Kidney epithelial cell (primary cell): Measurements from ENCODE around the gene CDKN2AIPNL. TPM values are rescaled to one million over a fixed set of nuclear protein-coding genes. Genes with fewer than 3 reads are reported as not detected.

Experiments used
- DNase-seq: peaks from one replicate; pipeline ENCODE4 v3.0.0-alpha.2; 2010; ENCODE audit warnings: low read depth
- H3K27me3 ChIP-seq: 2 replicates; pipeline ENCODE4 v1.6.0; 2011; ENCODE audit warnings: low read length; ENCODE audit not compliant: control insufficient read depth, insufficient read depth
- H3K36me3 ChIP-seq: 2 replicates; pipeline ENCODE4 v1.5.1; 2011; ENCODE audit warnings: low read length; ENCODE audit not compliant: control insufficient read depth, insufficient read depth
- H3K4me3 ChIP-seq: 2 replicates; pipeline ENCODE4 v1.5.1; 2011; ENCODE audit warnings: low read depth, mild to moderate bottlenecking, control low read depth, low read length
- CTCF ChIP-seq: IDR thresholded peaks from 2 replicates; pipeline ENCODE4 v1.5.1; 2011; ENCODE audit warnings: mild to moderate bottlenecking, moderate library complexity, low read length, control low read depth, inconsistent platforms; ENCODE audit not compliant: insufficient read depth, poor library complexity, severe bottlenecking
- total RNA-seq: library from RNA; depleted of rRNA; stranded (reverse); fragments of >200 nt; gene quantifications from 2 replicates; pipeline ENCODE4 v1.2.3, GENCODE V29; 2015

Gene CDKN2AIPNL
- total RNA-seq, 1 donor from 2014 or later = 28.3 TPM

GRCh38 chr5:134457801-134458200, 46.1 kb upstream of the CDKN2AIPNL start:
- Histone ChIP-seq H3K4me3 (no peak overlapping the region), H3K36me3 (no peaks in the 10 kb centered on the region), H3K27me3 (no peaks in the 10 kb centered on the region)
- TF ChIP-seq CTCF = no peak
- DNase-seq = no peak

DNA sequence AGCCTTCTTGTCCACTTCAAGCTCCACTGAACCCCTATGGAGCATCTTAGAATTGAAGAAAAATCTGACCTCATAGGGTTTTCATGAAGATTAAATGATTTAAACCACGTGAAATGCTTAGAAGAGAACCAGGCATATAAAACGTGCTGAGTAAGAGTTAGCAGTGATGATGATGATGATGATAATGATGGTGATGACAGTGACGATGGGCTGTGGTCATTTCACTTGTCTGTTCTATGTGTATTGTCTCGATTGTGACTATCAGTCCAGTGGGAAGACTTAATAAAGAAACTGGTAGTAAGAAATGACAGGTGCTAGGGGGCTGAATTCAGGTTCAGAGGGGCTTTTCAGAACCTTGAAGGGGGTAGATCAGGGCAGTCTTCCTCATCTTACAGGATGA, 45.1 kb upstream of the CDKN2AIPNL start:
- Histone ChIP-seq H3K4me3 (no peak overlapping the region), H3K27me3 (no peaks in the 10 kb centered on the region), H3K36me3 (no peaks in the 10 kb centered on the region)
- DNase-seq = no peak
- no peak for TF ChIP-seq CTCF

- DNase-seq = no peak
- no peak for TF ChIP-seq CTCF
- no peaks in the 10 kb centered on the region for H3K27me3 ChIP-seq
- H3K4me3 ChIP-seq = no peak overlapping the region
- H3K36me3 ChIP-seq = no peaks in the 10 kb centered on the region
These were observed 43.8 kb upstream of the CDKN2AIPNL start for GRCh38 chr5:134455466-134455865.

GRCh38 chr5:134453016-134453415, 41.3 kb upstream of the CDKN2AIPNL start:
- no peak for TF ChIP-seq CTCF
- no peak for DNase-seq
- H3K27me3 ChIP-seq = no peaks in the 10 kb centered on the region
- H3K4me3 ChIP-seq = no peak overlapping the region
- H3K36me3 ChIP-seq = no peaks in the 10 kb centered on the region

DNA sequence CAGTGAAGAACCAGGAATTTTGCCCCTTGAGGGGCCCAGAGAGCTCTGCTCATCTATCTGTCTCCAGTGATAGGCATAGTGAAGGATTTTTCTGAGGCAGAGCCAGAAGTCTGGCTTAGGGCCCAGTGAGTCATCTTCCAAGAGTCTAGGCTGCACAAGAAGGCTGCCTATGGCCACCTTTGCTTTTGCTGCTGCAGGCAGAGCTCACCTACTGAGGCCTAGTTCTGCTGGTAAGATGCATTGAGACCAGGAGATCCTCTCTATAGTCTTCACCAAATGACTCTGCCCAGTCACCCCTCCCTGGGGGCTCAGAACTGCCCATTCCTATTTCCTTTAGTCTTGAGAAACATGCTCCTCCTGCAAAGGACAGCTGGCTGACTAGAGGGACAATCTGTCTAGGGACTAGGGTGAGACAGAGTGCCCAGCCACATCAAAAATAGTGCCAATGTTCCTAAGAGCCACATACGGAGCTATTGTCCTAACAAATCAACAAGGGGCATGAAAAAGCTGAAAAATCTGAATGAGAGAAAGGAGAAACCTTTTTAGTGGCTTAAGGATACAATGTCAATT, 40.3 kb upstream of the CDKN2AIPNL start:
- no peak for DNase-seq
- no peak for TF ChIP-seq CTCF
- Histone ChIP-seq H3K27me3 (no peaks in the 10 kb centered on the region), H3K4me3 (no peak overlapping the region), H3K36me3 (no peaks in the 10 kb centered on the region)

DNA sequence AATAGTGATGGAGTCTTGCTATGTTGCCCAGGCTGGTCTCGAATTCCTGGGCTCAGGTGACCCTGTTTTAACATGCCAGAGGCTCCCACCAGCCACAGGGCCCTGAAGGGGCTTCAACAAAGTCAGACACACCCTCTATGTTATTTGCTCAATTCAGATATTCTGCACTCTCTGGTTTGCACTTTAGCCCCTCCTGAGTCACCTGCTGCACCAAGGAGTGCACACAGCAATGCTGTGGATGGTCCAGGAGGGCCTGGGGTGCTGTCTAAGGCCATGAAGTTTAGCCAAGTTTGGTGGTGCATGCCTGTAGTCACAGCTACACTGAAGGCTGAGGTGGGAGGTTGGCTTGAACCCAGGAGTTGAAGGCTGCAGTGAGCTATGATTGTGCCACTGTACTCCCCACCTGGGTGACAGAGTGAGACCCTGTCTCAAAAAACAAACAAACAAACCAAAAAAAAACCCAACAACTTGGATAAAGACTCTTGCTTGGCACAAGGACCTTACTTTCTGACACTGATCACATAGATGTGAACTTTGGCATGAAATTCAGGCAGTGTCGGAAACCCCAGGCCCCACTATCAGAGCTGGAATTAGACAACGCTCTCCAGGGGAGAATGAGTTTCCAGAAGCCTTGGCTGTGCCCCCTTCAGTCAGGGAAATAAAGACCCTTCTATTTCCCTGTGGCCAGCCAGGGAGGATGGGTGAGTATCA, 39.7 kb upstream of the CDKN2AIPNL start:
- Histone ChIP-seq H3K27me3 (no peaks in the 10 kb centered on the region), H3K4me3 (no peak overlapping the region), H3K36me3 (no peaks in the 10 kb centered on the region)
- no peak for DNase-seq
- TF ChIP-seq CTCF = no peak
